ENCODE data around the gene USH2A.

DNA sequence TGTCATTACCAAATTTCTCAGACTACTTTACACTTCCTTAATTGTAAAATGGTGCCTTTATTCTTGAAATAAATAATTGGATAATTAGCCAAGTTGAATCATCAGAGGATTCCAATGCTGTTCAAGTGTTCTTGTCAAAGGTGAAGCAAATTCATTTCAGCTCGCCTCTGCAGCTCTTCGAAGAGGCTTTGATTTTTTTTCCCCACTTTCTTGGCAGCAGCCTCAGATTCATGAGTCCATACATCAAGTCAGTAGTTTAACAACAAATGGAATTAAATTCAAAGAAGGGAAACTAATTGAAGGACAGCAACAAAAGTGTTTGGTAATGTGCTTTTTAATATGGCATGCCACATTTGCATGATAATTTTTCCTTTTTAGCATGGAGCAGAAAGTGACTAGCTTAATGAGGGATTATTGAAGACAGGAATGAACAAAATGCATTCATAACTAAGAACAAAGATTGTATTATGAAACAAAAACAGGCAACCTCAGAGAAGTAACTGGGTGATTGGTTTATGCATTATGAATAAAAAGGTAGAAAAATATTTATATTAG is 239.0 kb downstream of the USH2A start:
- TF ChIP-seq POLR2A (IDR thresholded peaks at IDR 0.05) = no peak
- TF ChIP-seq, protein P1, sequence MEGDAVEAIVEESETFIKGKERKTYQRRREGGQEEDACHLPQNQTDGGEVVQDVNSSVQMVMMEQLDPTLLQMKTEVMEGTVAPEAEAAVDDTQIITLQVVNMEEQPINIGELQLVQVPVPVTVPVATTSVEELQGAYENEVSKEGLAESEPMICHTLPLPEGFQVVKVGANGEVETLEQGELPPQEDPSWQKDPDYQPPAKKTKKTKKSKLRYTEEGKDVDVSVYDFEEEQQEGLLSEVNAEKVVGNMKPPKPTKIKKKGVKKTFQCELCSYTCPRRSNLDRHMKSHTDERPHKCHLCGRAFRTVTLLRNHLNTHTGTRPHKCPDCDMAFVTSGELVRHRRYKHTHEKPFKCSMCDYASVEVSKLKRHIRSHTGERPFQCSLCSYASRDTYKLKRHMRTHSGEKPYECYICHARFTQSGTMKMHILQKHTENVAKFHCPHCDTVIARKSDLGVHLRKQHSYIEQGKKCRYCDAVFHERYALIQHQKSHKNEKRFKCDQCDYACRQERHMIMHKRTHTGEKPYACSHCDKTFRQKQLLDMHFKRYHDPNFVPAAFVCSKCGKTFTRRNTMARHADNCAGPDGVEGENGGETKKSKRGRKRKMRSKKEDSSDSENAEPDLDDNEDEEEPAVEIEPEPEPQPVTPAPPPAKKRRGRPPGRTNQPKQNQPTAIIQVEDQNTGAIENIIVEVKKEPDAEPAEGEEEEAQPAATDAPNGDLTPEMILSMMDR (IDR thresholded peaks at IDR 0.05) = no peak
